Thoracic aorta (tissue), 2 donors: ENCODE results near the gene BNIP2. TPM values are rescaled to one million over a fixed set of nuclear protein-coding genes. Genes with fewer than 3 reads are reported as not detected.
A peak's percentile ranks its signal among the peaks of the same experiment; 100 is the strongest.

Experiments
- ATAC-seq: fragments of 150-250 bp; one replicate; pipeline ENCODE4 v1.8.0; 2017; ENCODE audit warnings: low read depth; ENCODE audit not compliant: insufficient number of reproducible peaks, low FRiP score
- DNase-seq: peaks from one replicate; pipeline ENCODE4 v3.0.0-alpha.2; 2020; ENCODE audit warnings: low spot score
- H3K27ac ChIP-seq, 2 donors: fragments of 200-600 bp; sonication (generic); 1 replicate in 1 of 2; 2 replicates in 1 of 2; pipeline ENCODE4 v1.5.1; 2016; ENCODE audit warnings: mild to moderate bottlenecking in 2 of 2, moderate library complexity in 2 of 2
- H3K27me3 ChIP-seq: fragments of 200-600 bp; sonication (generic); replicated peaks from 2 replicates; pipeline ENCODE4 v1.6.0; 2016; ENCODE audit warnings: mild to moderate bottlenecking; ENCODE audit not compliant: insufficient read depth
- H3K36me3 ChIP-seq: fragments of 200-600 bp; sonication (generic); one replicate; pipeline ENCODE4 v1.5.1; 2016
- H3K4me1 ChIP-seq, 2 donors: fragments of 200-600 bp; sonication (generic); 1 replicate in 1 of 2; 2 replicates in 1 of 2; pipeline versions ENCODE4 v1.5.1 to v1.6.0; 2016; ENCODE audit warnings: low read depth in 2 of 2, mild to moderate bottlenecking in 1 of 2; ENCODE audit not compliant: control insufficient read depth in 1 of 2
- H3K4me3 ChIP-seq: fragments of 200-600 bp; sonication (generic); 2 replicates; pipeline ENCODE4 v1.5.1; 2016; ENCODE audit warnings: mild to moderate bottlenecking
- H3K9me3 ChIP-seq: fragments of 200-600 bp; sonication (generic); 2 replicates; pipeline ENCODE4 v1.5.1; 2016
- CTCF ChIP-seq: fragments of 200-600 bp; sonication (generic); IDR thresholded peaks from one replicate; pipeline ENCODE4 v1.5.1; 2019; ENCODE audit warnings: antibody characterized with exemption
- total RNA-seq, 2 donors: library from RNA; depleted of rRNA; stranded (reverse); fragments of >200 nt; gene quantifications; one replicate each; pipeline versions ENCODE4 v1.1.0 to v1.2.3, GENCODE V29; 2016

BNIP2 gene
- total RNA-seq, 2 donors from 2014 or later: 126 to 183 TPM

- Histone ChIP-seq H3K27me3 (no peaks in the 10 kb centered on the region), H3K4me3 (no peak overlapping the region), H3K27ac (no peak overlapping the region), H3K9me3 (no peaks in the 10 kb centered on the region), H3K4me1 (no peaks in the 10 kb centered on the region), H3K36me3 (peaks cover 16% of the 10 kb centered on the region)
- TF ChIP-seq CTCF: no peak
- no peak for DNase-seq
- ATAC-seq: no peak
Measured at GRCh38 chr15:59662260-59662659, 26.9 kb downstream of the BNIP2 start.

- peaks cover 11% of the 10 kb centered on the region for H3K36me3 ChIP-seq
- no peak for ATAC-seq
- H3K9me3 ChIP-seq: no peaks in the 10 kb centered on the region
- no peak overlapping the region for H3K27ac ChIP-seq
- no peak overlapping the region for H3K4me3 ChIP-seq
- DNase-seq: no peak
- H3K27me3 ChIP-seq: no peaks in the 10 kb centered on the region
- peaks cover 10 to 16% of the 10 kb centered on the region in 2 donors for H3K4me1 ChIP-seq
- TF ChIP-seq CTCF: no peak
Measured at GRCh38 chr15:59659366-59659765, 29.8 kb downstream of the BNIP2 start.

- ATAC-seq: no peak
- Histone ChIP-seq H3K9me3 (no peaks in the 10 kb centered on the region), H3K36me3 (peaks cover 5% of the 10 kb centered on the region), H3K27ac (no peak overlapping the region), H3K27me3 (no peaks in the 10 kb centered on the region), H3K4me1 (peaks cover 10 to 16% of the 10 kb centered on the region in 2 donors), H3K4me3 (peak overlapping the region; percentile 96)
- TF ChIP-seq CTCF: no peak
- no peak for DNase-seq
Measured at GRCh38 chr15:59657635-59658125, 31.4 kb downstream of the BNIP2 start.

GRCh38 chr15:59656897-59657634 is 32.1 kb downstream of the BNIP2 start, which contains the start of gene GTF2A2:
GTF2A2 (minus strand) TSS chr15:59657515; CDS start chr15:59652277, 5,238 bp downstream.
- no peak for TF ChIP-seq CTCF
- Histone ChIP-seq H3K27ac (peak within 1 kb of the TSS; percentile 67 to 71), H3K4me1 (peaks cover 10 to 16% of the 10 kb centered on the region in 2 donors), H3K36me3 (peaks cover 3% of the 10 kb centered on the region), H3K27me3 (no peaks in the 10 kb centered on the region), H3K4me3 (peak within 1 kb of the TSS; percentile 96), H3K9me3 (no peaks in the 10 kb centered on the region)
- peak; percentile 76 for DNase-seq
- ATAC-seq: peak; percentile 96

GRCh38 chr15:59654046-59654445 is 35.1 kb downstream of the BNIP2 start:
- TF ChIP-seq CTCF: no peak
- H3K9me3 ChIP-seq: no peaks in the 10 kb centered on the region
- no peak overlapping the region for H3K27ac ChIP-seq
- peaks cover 10 to 16% of the 10 kb centered on the region in 2 donors for H3K4me1 ChIP-seq
- DNase-seq (no peak), ATAC-seq (no peak)
- no peaks in the 10 kb centered on the region for H3K27me3 ChIP-seq
- no peak overlapping the region for H3K4me3 ChIP-seq
- H3K36me3 ChIP-seq: peaks cover 12% of the 10 kb centered on the region
